Glutamatergic neuron (in vitro differentiated cells): ENCODE measurements around the gene FSTL4. TPM values are rescaled to one million over a fixed set of nuclear protein-coding genes. Genes with fewer than 3 reads are reported as not detected.

Experiments
- DNase-seq: peaks from one replicate; pipeline ENCODE4 v3.0.0; 2022
- H3K27ac Mint-ChIP-seq: one replicate; pipeline ENCODE4 v1.8.0; 2020; ENCODE audit warnings: mild to moderate bottlenecking, mixed read lengths, inconsistent platforms; ENCODE audit not compliant: unreplicated experiment
- H3K27me3 Mint-ChIP-seq: one replicate; pipeline ENCODE4 v1.8.0; 2020; ENCODE audit warnings: mild to moderate bottlenecking, moderate library complexity, mixed read lengths, inconsistent platforms; ENCODE audit not compliant: unreplicated experiment
- H3K36me3 Mint-ChIP-seq: one replicate; pipeline ENCODE4 v1.8.0; 2020; ENCODE audit warnings: mild to moderate bottlenecking, mixed read lengths, inconsistent platforms; ENCODE audit not compliant: unreplicated experiment
- H3K4me1 Mint-ChIP-seq: one replicate; pipeline ENCODE4 v1.8.0; 2020; ENCODE audit warnings: mild to moderate bottlenecking, low read depth, mixed read lengths, inconsistent platforms; ENCODE audit not compliant: unreplicated experiment
- H3K4me3 Mint-ChIP-seq: one replicate; pipeline ENCODE4 v1.8.0; 2020; ENCODE audit warnings: mild to moderate bottlenecking, mixed read lengths, inconsistent platforms; ENCODE audit not compliant: unreplicated experiment
- H3K9me3 Mint-ChIP-seq: one replicate; pipeline ENCODE4 v1.8.0; 2020; ENCODE audit warnings: mild to moderate bottlenecking, moderate library complexity, mixed read lengths, inconsistent platforms; ENCODE audit not compliant: unreplicated experiment
- total RNA-seq: library from RNA; stranded (reverse); fragmentation: NEBNext Ultra II Directional; extraction: Animal tissue kit (Norgen Biotek cat#: 25700); gene quantifications from one replicate; pipeline ENCODE4 v1.2.1, GENCODE V29; 2021; ENCODE audit not compliant: unreplicated experiment
- TF ChIP-seq, protein P1 (sequence below): fragments of 200-600 bp; sonication (generic); IDR thresholded peaks from one replicate; pipeline ENCODE4 v1.5.0; 2021; ENCODE audit not compliant: partially characterized antibody, unreplicated experiment

Gene FSTL4
- total RNA-seq, 1 donor from 2014 or later, result 29.0 TPM

DNA sequence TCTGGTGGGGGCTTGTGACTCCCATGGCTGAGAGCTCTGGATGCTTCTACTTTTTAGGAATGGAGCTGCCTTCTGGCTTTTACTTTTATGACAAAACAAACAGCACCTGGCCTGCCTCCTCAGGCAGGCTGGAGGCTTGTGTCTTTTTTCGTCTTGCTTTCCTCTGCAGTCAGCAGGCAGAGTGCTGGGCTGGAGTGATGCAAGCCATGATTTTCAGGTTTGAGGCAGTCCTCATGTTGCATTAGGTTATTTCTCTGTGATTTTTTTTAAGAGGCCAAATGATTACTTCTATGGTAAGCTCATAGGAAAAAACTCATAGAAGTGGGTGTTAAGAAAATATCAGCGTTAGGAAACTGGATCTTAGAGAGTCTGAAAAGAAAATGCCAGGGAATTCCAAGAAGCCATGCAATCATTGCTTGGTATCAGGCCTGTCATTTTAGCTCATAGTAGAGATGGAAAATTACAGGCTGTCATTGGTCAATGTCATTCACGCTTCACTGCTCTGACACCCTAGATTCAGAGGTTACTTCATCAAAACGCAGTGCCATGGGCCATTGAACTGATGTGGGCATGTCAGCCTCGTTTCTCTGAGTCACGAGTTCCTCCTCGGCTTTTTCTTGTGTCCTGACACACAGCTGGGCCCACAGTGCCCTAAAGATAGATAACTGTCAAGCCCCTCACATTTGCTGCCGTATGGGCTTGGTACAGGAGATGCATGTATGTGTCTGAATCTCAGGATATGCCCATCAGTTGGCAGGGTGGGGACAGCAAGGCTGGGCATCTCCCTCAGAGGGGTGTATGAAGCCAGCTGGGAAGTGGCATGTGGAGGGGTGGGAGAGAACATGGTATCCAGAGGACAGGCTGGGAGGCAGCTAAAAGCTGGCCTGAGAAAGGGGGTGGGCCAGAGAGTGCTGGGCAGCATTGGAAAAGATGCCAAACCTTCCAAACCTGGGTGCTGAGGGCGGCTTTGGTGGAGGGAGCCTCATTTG lies 408.7 kb downstream of the FSTL4 start:
- no peak overlapping the region for H3K27ac Mint-ChIP-seq
- no peaks in the 10 kb centered on the region for H3K9me3 Mint-ChIP-seq
- H3K36me3 Mint-ChIP-seq, result peaks cover 13% of the 10 kb centered on the region
- TF ChIP-seq, protein P1, sequence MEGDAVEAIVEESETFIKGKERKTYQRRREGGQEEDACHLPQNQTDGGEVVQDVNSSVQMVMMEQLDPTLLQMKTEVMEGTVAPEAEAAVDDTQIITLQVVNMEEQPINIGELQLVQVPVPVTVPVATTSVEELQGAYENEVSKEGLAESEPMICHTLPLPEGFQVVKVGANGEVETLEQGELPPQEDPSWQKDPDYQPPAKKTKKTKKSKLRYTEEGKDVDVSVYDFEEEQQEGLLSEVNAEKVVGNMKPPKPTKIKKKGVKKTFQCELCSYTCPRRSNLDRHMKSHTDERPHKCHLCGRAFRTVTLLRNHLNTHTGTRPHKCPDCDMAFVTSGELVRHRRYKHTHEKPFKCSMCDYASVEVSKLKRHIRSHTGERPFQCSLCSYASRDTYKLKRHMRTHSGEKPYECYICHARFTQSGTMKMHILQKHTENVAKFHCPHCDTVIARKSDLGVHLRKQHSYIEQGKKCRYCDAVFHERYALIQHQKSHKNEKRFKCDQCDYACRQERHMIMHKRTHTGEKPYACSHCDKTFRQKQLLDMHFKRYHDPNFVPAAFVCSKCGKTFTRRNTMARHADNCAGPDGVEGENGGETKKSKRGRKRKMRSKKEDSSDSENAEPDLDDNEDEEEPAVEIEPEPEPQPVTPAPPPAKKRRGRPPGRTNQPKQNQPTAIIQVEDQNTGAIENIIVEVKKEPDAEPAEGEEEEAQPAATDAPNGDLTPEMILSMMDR, result no peak
- DNase-seq, result no peak
- H3K4me1 Mint-ChIP-seq, result peaks cover 1% of the 10 kb centered on the region
- H3K4me3 Mint-ChIP-seq, result no peak overlapping the region
- H3K27me3 Mint-ChIP-seq, result peaks cover 3% of the 10 kb centered on the region

DNA sequence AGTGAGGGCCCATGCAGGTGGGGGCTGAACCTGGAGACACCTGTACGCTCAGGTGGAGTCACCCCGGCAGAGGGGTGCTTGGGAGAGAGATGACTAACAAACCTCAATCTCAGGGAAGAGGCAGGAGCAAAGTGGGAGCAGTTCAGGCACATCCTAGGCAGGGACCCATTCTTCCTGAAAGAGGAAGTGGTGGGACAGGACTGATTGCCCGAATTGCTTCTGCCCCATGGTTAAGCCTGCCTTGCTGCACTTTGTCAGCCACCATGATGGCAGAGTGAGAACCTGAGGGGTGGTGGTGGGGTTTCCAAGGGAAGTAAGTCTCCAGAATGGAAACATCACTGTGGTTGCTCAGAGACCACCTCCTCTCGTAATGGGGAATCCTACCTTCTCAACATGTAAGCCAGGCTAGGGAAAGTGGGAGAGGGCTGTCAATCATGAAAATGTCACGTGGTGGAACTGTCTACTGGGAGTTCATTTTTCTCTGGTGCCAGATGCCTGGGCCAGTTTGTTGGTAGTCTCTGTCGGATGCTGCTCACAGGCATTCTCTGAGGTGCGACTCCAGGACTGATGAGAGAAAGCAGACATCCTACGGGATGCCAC lies 410.2 kb downstream of the FSTL4 start:
- Mint-ChIP-seq H3K27me3 (peaks cover 1% of the 10 kb centered on the region), H3K4me3 (no peak overlapping the region), H3K4me1 (peaks cover 1% of the 10 kb centered on the region), H3K36me3 (peaks cover 13% of the 10 kb centered on the region), H3K27ac (no peak overlapping the region), H3K9me3 (no peaks in the 10 kb centered on the region)
- no peak for DNase-seq
- TF ChIP-seq, protein P1, result no peak

- no peaks in the 10 kb centered on the region for H3K9me3 Mint-ChIP-seq
- peaks cover 1% of the 10 kb centered on the region for H3K4me1 Mint-ChIP-seq
- DNase-seq, result no peak
- no peak overlapping the region for H3K27ac Mint-ChIP-seq
- peaks cover 13% of the 10 kb centered on the region for H3K36me3 Mint-ChIP-seq
- TF ChIP-seq, protein P1, result no peak
- peaks cover 1% of the 10 kb centered on the region for H3K27me3 Mint-ChIP-seq
- no peak overlapping the region for H3K4me3 Mint-ChIP-seq
Measured at GRCh38 chr5:133201310-133201709, 411.0 kb downstream of the FSTL4 start.

DNA sequence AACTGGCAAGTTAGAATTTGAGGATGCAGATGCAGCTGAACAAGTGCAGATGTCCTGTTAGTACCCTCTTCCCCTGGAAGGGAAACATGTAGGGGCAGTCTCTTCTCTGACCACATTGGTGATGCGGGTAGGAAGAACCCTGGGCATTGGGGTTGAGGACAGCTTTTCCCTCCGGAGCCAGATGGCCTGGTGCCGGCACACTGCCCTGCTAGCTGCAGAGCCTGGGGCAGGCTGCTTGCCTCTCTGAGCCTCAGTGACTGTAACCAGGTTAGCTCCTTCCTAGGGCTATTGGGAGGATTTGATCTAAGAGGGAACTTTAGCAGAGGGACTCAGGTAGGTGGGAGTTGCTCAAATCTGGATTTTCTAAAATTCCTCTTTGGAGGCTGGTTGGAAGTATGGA lies 412.1 kb downstream of the FSTL4 start:
- DNase-seq, result peak; percentile 34
- peaks cover 1% of the 10 kb centered on the region for H3K4me1 Mint-ChIP-seq
- no peak overlapping the region for H3K27ac Mint-ChIP-seq
- peaks cover 13% of the 10 kb centered on the region for H3K36me3 Mint-ChIP-seq
- peaks cover 1% of the 10 kb centered on the region for H3K27me3 Mint-ChIP-seq
- TF ChIP-seq, protein P1, result no peak
- no peak overlapping the region for H3K4me3 Mint-ChIP-seq
- no peaks in the 10 kb centered on the region for H3K9me3 Mint-ChIP-seq
